SK-N-SH (cell line): ENCODE measurements around the gene XPA.

ENCODE experiments used
- CTCF ChIP-seq: fragments of 200-600 bp; sonication (generic); IDR thresholded peaks from 2 replicates; pipeline ENCODE4 v1.6.1; 2017; ENCODE audit warnings: antibody characterized with exemption, mild to moderate bottlenecking, moderate library complexity
- EP300 ChIP-seq, 2 experiments: IDR thresholded peaks; 2 replicates each; pipeline versions ENCODE4 v1.4.0 to v1.6.1; 2012; ENCODE audit warnings: borderline replicate concordance in 1 of 2, low read depth in 1 of 2, low read length in 1 of 2
- EZH2phosphoT487 ChIP-seq: fragments of 200-600 bp; sonication (generic); IDR thresholded peaks from 2 replicates; pipeline ENCODE4 v1.6.1; 2017; ENCODE audit warnings: low read depth, mixed run types, mild to moderate bottlenecking, antibody characterized with exemption, moderate library complexity, borderline replicate concordance
- FOSL2 ChIP-seq: IDR thresholded peaks from 2 replicates; pipeline ENCODE4 v1.4.0; 2012; ENCODE audit warnings: low read depth, mild to moderate bottlenecking, moderate library complexity, borderline replicate concordance
- FOXM1 ChIP-seq: IDR thresholded peaks from 2 replicates; pipeline ENCODE4 v1.4.0; 2012; ENCODE audit warnings: low read depth, mild to moderate bottlenecking
- NFIC ChIP-seq: IDR thresholded peaks from 2 replicates; pipeline ENCODE4 v1.4.0; 2012; ENCODE audit warnings: borderline replicate concordance
- POLR2AphosphoS5 ChIP-seq: IDR thresholded peaks from 2 replicates; pipeline ENCODE4 v1.6.1; 2012; ENCODE audit warnings: low read depth, low read length
- RCOR1 ChIP-seq: fragments of 150-350 bp; IDR thresholded peaks from 2 replicates; pipeline ENCODE4 v1.6.1; 2017; ENCODE audit warnings: antibody characterized with exemption, low read length
- REST ChIP-seq: IDR thresholded peaks from 2 replicates; pipeline ENCODE4 v1.6.1; 2012; ENCODE audit warnings: mild to moderate bottlenecking, low read depth, low read length, moderate library complexity
- RFX5 ChIP-seq: IDR thresholded peaks from 2 replicates; pipeline ENCODE4 v1.6.1; 2012; ENCODE audit warnings: mild to moderate bottlenecking, improper control_type of control experiment, low read length
- USF1 ChIP-seq: IDR thresholded peaks from 2 replicates; pipeline ENCODE4 v1.4.0; 2012; ENCODE audit warnings: low read depth, borderline replicate concordance

GRCh38 chr9:97723819-97724218 is 26.7 kb upstream of the XPA start:
- TF ChIP-seq CTCF (no peak), REST (no peak), EZH2phosphoT487 (no peak), RCOR1 (no peak), NFIC (no peak), EP300 (IDR thresholded peaks at IDR 0.05; ENCODE audit: borderline replicate concordance in 1 of 2, low read depth in 1 of 2, low read length in 1 of 2) (no peak), FOXM1 (no peak), POLR2AphosphoS5 (no peak), FOSL2 (no peak), RFX5 (no peak), USF1 (no peak)
